ENCODE data around the gene TMEM178A. TPM values are rescaled to one million over a fixed set of nuclear protein-coding genes. Genes with fewer than 3 reads are reported as not detected.

The TMEM178A gene
- total and polyA plus RNA-seq, 2 donors, result 1.3 to 5.2 TPM

DNA sequence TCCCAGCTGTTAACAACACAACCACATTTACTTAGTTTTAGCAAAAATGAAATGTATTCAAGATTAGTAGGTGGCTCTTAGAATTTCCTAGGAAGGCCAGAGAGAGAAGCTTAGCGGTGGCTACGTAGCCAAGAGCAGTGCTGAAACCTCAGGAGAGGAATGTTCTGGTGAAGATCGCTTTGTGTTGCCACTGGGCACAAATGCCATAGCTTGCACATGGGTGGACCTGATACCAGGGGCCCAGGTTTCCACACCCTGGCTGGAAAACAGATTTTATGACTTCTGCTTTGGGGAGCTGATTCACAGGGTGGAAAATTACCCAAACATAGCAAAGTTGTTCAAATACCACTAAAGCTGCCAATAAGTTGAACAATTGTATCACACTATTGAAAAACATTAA is 69.9 kb downstream of the TMEM178A start:
- Histone ChIP-seq H3K4me1 (ENCODE audit: insufficient read depth) (no peaks in the 10 kb centered on the region), H3K36me3 (ENCODE audit: insufficient read depth) (no peaks in the 10 kb centered on the region), H3K27ac (ENCODE audit: low read depth) (no peak overlapping the region), H3K4me3 (ENCODE audit: low read depth, low read length) (no peak overlapping the region)
- 99% methylated on average over 3 of the region's 3 CpGs for WGBS
- DNase-seq (ENCODE audit: extremely low spot score), result no peak

- H3K4me3 ChIP-seq (ENCODE audit: low read depth, low read length), result no peak overlapping the region
Measured at GRCh38 chr2:39736640-39737039, 70.9 kb downstream of the TMEM178A start.

GRCh38 chr2:39737661-39738060 is 71.9 kb downstream of the TMEM178A start:
- Histone ChIP-seq H3K4me1 (ENCODE audit: insufficient read depth) (no peaks in the 10 kb centered on the region), H3K36me3 (ENCODE audit: insufficient read depth) (peaks cover 2% of the 10 kb centered on the region), H3K27ac (ENCODE audit: low read depth) (no peak overlapping the region), H3K4me3 (ENCODE audit: low read depth, low read length) (no peak overlapping the region)
- WGBS, result 77% methylated on average over 8 of the region's 8 CpGs
- DNase-seq (ENCODE audit: extremely low spot score), result no peak

More at GRCh38 chr2:39736640-39737039, 70.9 kb downstream of the TMEM178A start:
- WGBS, result 82% methylated on average over 6 of the region's 6 CpGs
- H3K27ac ChIP-seq (ENCODE audit: low read depth), result no peak overlapping the region
- no peaks in the 10 kb centered on the region for H3K4me1 ChIP-seq (ENCODE audit: insufficient read depth)
- no peak for DNase-seq (ENCODE audit: extremely low spot score)
- H3K36me3 ChIP-seq (ENCODE audit: insufficient read depth), result no peaks in the 10 kb centered on the region

GRCh38 chr2:39738936-39739335 is 73.2 kb downstream of the TMEM178A start:
- Histone ChIP-seq H3K4me1 (ENCODE audit: insufficient read depth) (no peaks in the 10 kb centered on the region), H3K27ac (ENCODE audit: low read depth) (no peak overlapping the region), H3K4me3 (ENCODE audit: low read depth, low read length) (no peak overlapping the region), H3K36me3 (ENCODE audit: insufficient read depth) (peaks cover 4% of the 10 kb centered on the region)
- DNase-seq (ENCODE audit: extremely low spot score), result no peak
- 87% methylated on average over 2 of the region's 2 CpGs for WGBS

GRCh38 chr2:39739386-39739785 is 73.7 kb downstream of the TMEM178A start:
- Histone ChIP-seq H3K4me1 (ENCODE audit: insufficient read depth) (no peaks in the 10 kb centered on the region), H3K27ac (ENCODE audit: low read depth) (no peak overlapping the region), H3K36me3 (ENCODE audit: insufficient read depth) (peaks cover 4% of the 10 kb centered on the region), H3K4me3 (ENCODE audit: low read depth, low read length) (no peak overlapping the region)
- DNase-seq (ENCODE audit: extremely low spot score), result no peak
- 71% methylated on average over 5 of the region's 5 CpGs for WGBS

- 94% methylated on average over 1 of the region's 1 CpG for WGBS
- Histone ChIP-seq H3K36me3 (ENCODE audit: insufficient read depth) (peaks cover 8% of the 10 kb centered on the region), H3K27ac (ENCODE audit: low read depth) (no peak overlapping the region), H3K4me1 (ENCODE audit: insufficient read depth) (no peaks in the 10 kb centered on the region), H3K4me3 (ENCODE audit: low read depth, low read length) (no peak overlapping the region)
- DNase-seq (ENCODE audit: extremely low spot score), result no peak
Measured at GRCh38 chr2:39741871-39742270, 76.2 kb downstream of the TMEM178A start.

DNA sequence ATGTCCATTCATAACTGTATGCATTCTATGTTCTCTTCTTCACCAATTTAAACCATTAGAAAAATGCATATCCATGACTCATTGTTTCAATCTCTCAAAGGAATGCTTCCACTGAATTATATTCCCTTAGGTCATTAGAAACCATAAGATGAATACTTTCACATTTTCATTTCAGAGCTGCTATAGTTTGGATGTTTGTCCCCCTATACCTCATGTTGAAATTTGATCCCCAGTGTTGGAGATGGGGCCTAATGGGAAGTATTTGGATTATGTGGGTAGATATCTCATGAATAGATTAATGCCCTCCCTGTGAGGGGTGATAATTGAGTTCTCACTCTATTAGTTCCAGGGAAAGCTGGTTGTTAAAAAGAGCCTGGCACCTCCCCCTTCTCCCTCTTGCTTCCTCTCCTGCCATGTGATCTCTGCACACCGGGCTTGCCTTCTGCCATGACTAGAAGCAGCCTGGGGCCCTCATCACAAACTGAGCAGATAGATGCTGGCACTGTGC is 77.6 kb downstream of the TMEM178A start:
- WGBS, result 40% methylated on average over 1 of the region's 1 CpG
- no peaks in the 10 kb centered on the region for H3K4me1 ChIP-seq (ENCODE audit: insufficient read depth)
- H3K36me3 ChIP-seq (ENCODE audit: insufficient read depth), result peaks cover 8% of the 10 kb centered on the region
- H3K4me3 ChIP-seq (ENCODE audit: low read depth, low read length), result no peak overlapping the region
- no peak overlapping the region for H3K27ac ChIP-seq (ENCODE audit: low read depth)
- no peak for DNase-seq (ENCODE audit: extremely low spot score)

DNA sequence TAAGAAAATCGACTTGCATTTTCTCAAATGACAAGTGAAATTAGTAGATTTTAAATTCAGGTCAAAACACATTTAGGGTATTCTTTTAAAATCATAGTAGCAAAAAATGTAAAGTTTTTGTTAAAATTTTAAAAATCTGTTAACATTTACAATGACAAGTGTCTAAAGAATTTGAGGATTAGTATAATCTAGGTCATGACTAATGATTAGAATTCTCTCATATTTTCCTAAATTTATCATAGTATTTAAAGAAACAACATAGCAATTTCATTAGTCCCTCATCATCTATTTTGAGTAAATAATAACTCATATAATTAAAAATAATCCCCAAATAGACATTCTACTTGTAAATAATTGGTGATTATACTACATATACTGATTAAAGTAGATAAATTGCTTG is 89.7 kb downstream of the TMEM178A start:
- Histone ChIP-seq H3K4me1 (ENCODE audit: insufficient read depth) (no peaks in the 10 kb centered on the region), H3K4me3 (ENCODE audit: low read depth, low read length) (no peak overlapping the region), H3K27ac (ENCODE audit: low read depth) (no peak overlapping the region), H3K36me3 (ENCODE audit: insufficient read depth) (peaks cover 7% of the 10 kb centered on the region)
- 95% methylated on average over 1 of the region's 1 CpG for WGBS
- no peak for DNase-seq (ENCODE audit: extremely low spot score)

DNA sequence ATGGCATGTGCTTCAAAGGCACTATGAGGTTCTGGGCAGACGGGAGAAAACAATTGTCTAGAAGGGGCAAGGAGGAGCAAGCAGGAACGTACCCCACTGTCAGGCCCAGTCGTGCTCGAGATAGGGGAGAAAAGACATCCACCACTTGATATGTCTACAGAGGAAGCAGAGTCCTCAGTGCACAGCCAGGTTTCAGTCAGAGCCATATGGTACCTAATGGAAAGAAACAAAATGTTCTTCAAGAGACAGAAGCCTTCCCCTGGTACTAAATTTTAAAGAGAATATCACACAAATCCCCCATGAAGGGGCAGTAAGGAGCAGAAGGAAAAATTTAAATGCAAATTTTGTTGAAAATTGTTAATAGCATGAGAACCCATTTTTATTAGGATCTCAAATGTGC is 91.4 kb downstream of the TMEM178A start:
- Histone ChIP-seq H3K36me3 (ENCODE audit: insufficient read depth) (peaks cover 7% of the 10 kb centered on the region), H3K4me1 (ENCODE audit: insufficient read depth) (no peaks in the 10 kb centered on the region), H3K4me3 (ENCODE audit: low read depth, low read length) (no peak overlapping the region), H3K27ac (ENCODE audit: low read depth) (no peak overlapping the region)
- WGBS, result 94% methylated on average over 4 of the region's 4 CpGs
- DNase-seq (ENCODE audit: extremely low spot score), result no peak

DNA sequence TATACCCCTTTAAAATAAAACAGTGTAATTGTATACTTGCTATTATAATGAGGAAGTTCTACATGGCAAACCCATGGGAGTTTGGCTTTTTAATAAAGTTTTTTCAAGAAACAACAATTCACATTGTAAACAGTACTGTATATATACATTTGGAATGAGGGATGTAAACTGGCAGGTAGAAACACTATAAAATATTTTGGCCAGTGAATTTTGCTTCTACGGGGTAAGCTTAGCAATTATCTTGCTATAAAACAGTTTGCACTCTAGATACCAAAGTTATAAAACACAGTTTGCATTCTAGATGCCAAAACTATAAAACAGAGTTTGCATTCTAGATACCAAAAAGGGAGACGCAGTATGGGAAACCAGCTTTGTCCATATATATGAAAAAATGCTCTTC is 96.7 kb downstream of the TMEM178A start:
- WGBS, result 40% methylated on average over 2 of the region's 2 CpGs
- Histone ChIP-seq H3K27ac (ENCODE audit: low read depth) (no peak overlapping the region), H3K4me1 (ENCODE audit: insufficient read depth) (no peaks in the 10 kb centered on the region), H3K4me3 (ENCODE audit: low read depth, low read length) (no peak overlapping the region), H3K36me3 (ENCODE audit: insufficient read depth) (peaks cover 6% of the 10 kb centered on the region)
- DNase-seq (ENCODE audit: extremely low spot score), result no peak

Other genes with a start within 250 kb of the TMEM178A start
- gene MAP4K3, start 228.6 kb upstream of the TMEM178A start, total RNA-seq, result 208 TPM
- 18.1 TPM for gene MAP4K3, start 228.6 kb upstream of the TMEM178A start, polyA plus RNA-seq
- 35.4 TPM for gene THUMPD2, start 113.3 kb downstream of the TMEM178A start, total RNA-seq
- gene THUMPD2, start 113.3 kb downstream of the TMEM178A start, polyA plus RNA-seq, result 7.8 TPM